ENCODE measurements around the gene FHIP2A.

Gene FHIP2A

GRCh38 chr10:114857922-114858629, 36.5 kb downstream of the FHIP2A start:
- no peak for DNase-seq

DNA sequence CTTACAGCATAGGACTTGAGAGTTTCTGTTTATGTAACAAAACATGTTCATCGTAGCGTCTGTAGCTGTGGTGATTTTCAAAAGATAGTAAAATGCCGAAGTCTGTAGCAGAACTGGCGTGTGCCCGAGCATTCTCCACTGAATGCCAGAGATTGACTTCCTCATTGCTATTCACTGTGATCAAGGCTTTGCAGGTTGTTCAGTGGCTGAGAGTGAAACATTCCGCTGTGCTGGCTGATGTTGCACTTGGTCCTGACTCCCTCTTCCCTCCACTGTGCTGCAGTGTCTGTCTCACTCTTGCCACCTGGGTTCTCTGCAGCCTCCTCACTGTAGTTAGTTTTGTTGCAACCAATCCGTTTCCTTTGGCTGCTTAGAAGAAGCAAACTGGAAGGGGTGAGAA, 37.6 kb downstream of the FHIP2A start:
- no peak for DNase-seq

- DNase-seq, result no peak
These were observed 40.9 kb downstream of the FHIP2A start for GRCh38 chr10:114862456-114862855.

- no peak for DNase-seq
These were observed 45.8 kb downstream of the FHIP2A start for GRCh38 chr10:114867365-114867764.

DNA sequence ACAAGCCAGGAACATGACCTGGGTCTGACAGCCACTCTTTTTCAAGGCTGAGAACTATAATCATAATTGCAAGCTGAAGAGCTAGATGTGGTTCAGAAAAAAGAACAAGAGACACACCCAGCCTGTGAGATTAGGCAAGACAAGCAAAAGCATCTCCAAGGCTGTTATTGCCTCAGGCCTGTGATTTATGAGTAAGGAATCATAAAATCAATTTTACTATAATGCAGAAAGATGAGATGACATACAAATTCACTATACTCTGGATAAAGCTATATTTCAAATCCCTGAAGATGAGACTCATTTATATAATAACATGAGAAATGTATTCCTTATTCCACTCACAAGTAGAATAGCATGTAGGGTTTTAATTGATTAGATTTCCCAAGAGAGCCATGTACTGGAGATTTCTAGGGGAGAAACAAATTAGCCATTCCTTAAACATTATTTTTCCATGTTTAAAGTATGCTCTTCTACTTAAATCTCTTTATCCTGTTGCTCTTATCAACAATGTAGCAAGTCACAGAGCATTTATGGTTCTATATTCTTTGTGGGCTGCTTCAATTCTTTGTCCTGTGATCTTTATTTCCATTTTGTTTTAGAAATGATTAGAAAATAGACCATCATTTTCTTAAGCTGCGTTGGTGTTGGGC, 47.4 kb downstream of the FHIP2A start:
- DNase-seq, result no peak

DNA sequence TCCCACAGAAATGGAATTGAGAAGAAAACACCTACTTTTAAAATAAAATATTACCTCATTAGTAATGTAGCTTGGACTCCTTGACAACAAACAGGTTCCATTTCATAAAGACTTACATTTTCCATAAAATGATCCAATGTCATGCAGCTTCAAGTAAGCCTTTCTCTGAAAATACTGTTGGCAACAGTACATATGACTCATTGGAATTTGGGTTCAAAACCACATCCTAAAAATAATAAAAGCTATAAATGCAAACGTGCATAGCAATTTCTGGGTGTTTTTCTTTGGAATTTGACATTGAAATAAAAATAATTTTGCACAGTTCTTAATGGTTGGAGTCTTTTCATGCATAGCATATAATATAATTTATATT, 47.9 kb downstream of the FHIP2A start:
- no peak for DNase-seq

DNA sequence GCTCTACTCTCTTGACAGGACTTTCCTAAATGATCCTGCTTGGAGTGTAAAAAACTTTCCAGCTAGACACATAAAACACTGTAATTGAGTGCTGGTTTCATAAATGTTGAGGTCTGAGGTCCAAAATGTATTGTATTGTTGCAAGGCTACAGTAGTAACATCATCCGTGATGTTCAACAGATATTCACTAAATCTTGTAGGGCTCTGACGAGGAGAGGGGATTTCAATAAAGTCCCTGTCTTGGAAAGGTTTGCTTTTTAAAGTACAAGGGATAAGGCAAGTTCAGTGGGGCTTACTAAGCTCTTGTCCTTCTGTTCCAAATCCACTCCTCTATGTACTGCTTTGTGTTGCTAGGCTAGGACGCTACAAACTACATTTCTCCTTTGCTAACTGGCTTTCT, 48.9 kb downstream of the FHIP2A start:
- no peak for DNase-seq

GRCh38 chr10:114871379-114871778, 49.8 kb downstream of the FHIP2A start:
- DNase-seq, result no peak
